HFFc6 (cell line): ENCODE data around the gene PLXNA4. TPM values are rescaled to one million over a fixed set of nuclear protein-coding genes. Genes with fewer than 3 reads are reported as not detected.

Source experiments
- DNase-seq: peaks from one replicate; pipeline ENCODE4 v3.0.0-alpha.2; 2018
- H3K27ac Mint-ChIP-seq: 2 replicates; pipeline ENCODE4 v1.8.0; 2020; ENCODE audit warnings: mild to moderate bottlenecking, mixed read lengths
- H3K27me3 Mint-ChIP-seq: 2 replicates; pipeline ENCODE4 v1.8.0; 2021; ENCODE audit warnings: mild to moderate bottlenecking, moderate library complexity, mixed read lengths; ENCODE audit not compliant: insufficient read depth
- H3K36me3 Mint-ChIP-seq: 2 replicates; pipeline ENCODE4 v1.8.0; 2021; ENCODE audit warnings: low read depth, mixed read lengths
- H3K4me1 Mint-ChIP-seq: 2 replicates; pipeline ENCODE4 v1.8.0; 2020; ENCODE audit warnings: low read depth, mixed read lengths
- H3K4me3 Mint-ChIP-seq: 2 replicates; pipeline ENCODE4 v1.8.0; 2020; ENCODE audit warnings: mild to moderate bottlenecking, moderate library complexity, mixed read lengths
- H3K9me3 Mint-ChIP-seq: 2 replicates; pipeline ENCODE4 v1.8.0; 2020; ENCODE audit warnings: mild to moderate bottlenecking, mixed read lengths
- CTCF ChIP-seq: fragments of 200-600 bp; sonication (generic); IDR thresholded peaks from 2 replicates; pipeline ENCODE4 v1.5.0; 2021; ENCODE audit warnings: antibody characterized with exemption, mild to moderate bottlenecking
- total RNA-seq, 6 experiments: library from RNA; stranded (reverse); fragmentation: NEBNext Ultra II Directional; extraction: Animal tissue kit (Norgen Biotek cat#: 25700); gene quantifications; 2 replicates in 1 of 6; 3 replicates in 5 of 6; pipeline ENCODE4 v1.2.3, GENCODE V29; 2021

Gene PLXNA4
- total RNA-seq, 6 experiments from 2014 or later, result 0.02 to 0.14 (median 0.05) TPM; not detected in 2

- Mint-ChIP-seq H3K36me3 (peaks cover 9% of the 10 kb centered on the region), H3K27me3 (peaks cover 21% of the 10 kb centered on the region), H3K27ac (no peak overlapping the region), H3K4me3 (no peak overlapping the region), H3K4me1 (no peaks in the 10 kb centered on the region), H3K9me3 (peaks cover 15% of the 10 kb centered on the region)
- DNase-seq, result no peak
- no peak for TF ChIP-seq CTCF
Observed at GRCh38 chr7:132187391-132187790, 388.9 kb downstream of the PLXNA4 start.

- no peak for DNase-seq
- peaks cover 9% of the 10 kb centered on the region for H3K36me3 Mint-ChIP-seq
- H3K27me3 Mint-ChIP-seq, result peaks cover 23% of the 10 kb centered on the region
- H3K4me3 Mint-ChIP-seq, result no peak overlapping the region
- peaks cover 15% of the 10 kb centered on the region for H3K9me3 Mint-ChIP-seq
- TF ChIP-seq CTCF, result no peak
- H3K27ac Mint-ChIP-seq, result no peak overlapping the region
- no peaks in the 10 kb centered on the region for H3K4me1 Mint-ChIP-seq
Observed at GRCh38 chr7:132185150-132185549, 391.1 kb downstream of the PLXNA4 start.

GRCh38 chr7:132183781-132184380 is 392.4 kb downstream of the PLXNA4 start:
- peaks cover 9% of the 10 kb centered on the region for H3K36me3 Mint-ChIP-seq

GRCh38 chr7:132182992-132183391 is 393.3 kb downstream of the PLXNA4 start:
- Mint-ChIP-seq H3K9me3 (peaks cover 15% of the 10 kb centered on the region), H3K27ac (no peak overlapping the region), H3K27me3 (peaks cover 20% of the 10 kb centered on the region), H3K36me3 (peaks cover 9% of the 10 kb centered on the region), H3K4me3 (no peak overlapping the region), H3K4me1 (no peaks in the 10 kb centered on the region)
- DNase-seq, result no peak
- TF ChIP-seq CTCF, result no peak

More at GRCh38 chr7:132183781-132184380, 392.4 kb downstream of the PLXNA4 start:
- DNase-seq, result no peak
- H3K27me3 Mint-ChIP-seq, result peaks cover 20% of the 10 kb centered on the region
- no peak overlapping the region for H3K4me3 Mint-ChIP-seq
- no peaks in the 10 kb centered on the region for H3K4me1 Mint-ChIP-seq
- H3K27ac Mint-ChIP-seq, result no peak overlapping the region
- H3K9me3 Mint-ChIP-seq, result peaks cover 15% of the 10 kb centered on the region
- TF ChIP-seq CTCF, result no peak

- H3K9me3 Mint-ChIP-seq, result peaks cover 11% of the 10 kb centered on the region
- no peak for DNase-seq
- no peak for TF ChIP-seq CTCF
- no peaks in the 10 kb centered on the region for H3K4me1 Mint-ChIP-seq
- H3K36me3 Mint-ChIP-seq, result peaks cover 7% of the 10 kb centered on the region
- H3K4me3 Mint-ChIP-seq, result no peak overlapping the region
- peaks cover 20% of the 10 kb centered on the region for H3K27me3 Mint-ChIP-seq
- no peak overlapping the region for H3K27ac Mint-ChIP-seq
Observed at GRCh38 chr7:132181946-132182685, 394.2 kb downstream of the PLXNA4 start.
